ENCODE data around the gene DCAKD. TPM values are rescaled to one million over a fixed set of nuclear protein-coding genes. Genes with fewer than 3 reads are reported as not detected.

The DCAKD gene
- total and polyA plus RNA-seq, 2 donors (not counting 3 experiments of a cell fraction or from before 2014, with no cell fraction given), result 30.8 to 36.5 TPM

GRCh38 chr17:45070809-45071208 lies 19.4 kb upstream of the DCAKD start:
- BruUV-seq (replicated peaks), result no TSS peak
- TF ChIP-seq MAX (IDR thresholded peaks at IDR 0.05; ENCODE audit: insufficient read depth, insufficient read length) (no peak), POLR2A (IDR thresholded peaks at IDR 0.05; ENCODE audit: low read depth, low read length) (no peak), CTCF (IDR thresholded peaks at IDR 0.05; ENCODE audit: extremely low read depth in 1 of 2, insufficient read depth in 1 of 2, low read depth in 1 of 2, low read length in 2 of 2) (no peak), GATA2 (IDR thresholded peaks at IDR 0.05; ENCODE audit: insufficient read depth, insufficient read length, low read depth, low read length) (no peak), JUN (IDR thresholded peaks at IDR 0.05; ENCODE audit: borderline replicate concordance, insufficient read depth, insufficient read length, low read depth) (no peak), MYC (IDR thresholded peaks at IDR 0.05; ENCODE audit: low read depth, low read length) (no peak), FOS (IDR thresholded peaks at IDR 0.05; ENCODE audit: borderline replicate concordance, insufficient read depth, low read length) (no peak), POLR2AphosphoS5 (IDR thresholded peaks at IDR 0.05; ENCODE audit: insufficient read depth, low read depth, low read length) (no peak), EZH2 (IDR thresholded peaks at IDR 0.05; ENCODE audit: borderline replicate concordance, low read depth, low read length, severe bottlenecking) (no peak)
- no peaks in the 10 kb centered on the region for H3K9me3 ChIP-seq (replicated peaks; ENCODE audit: control insufficient read depth, insufficient read depth, low read length)
- no peak overlapping the region for H3K4me3 ChIP-seq (replicated peaks in 1 of 3; ENCODE audit: insufficient read depth in 1 of 3, low read depth in 1 of 3, low read length in 3 of 3)
- peak overlapping the region; percentile 34 for H3K27ac ChIP-seq (ENCODE audit: insufficient read depth, low read depth, low read length)
- intact Hi-C loops (cut with micrococcal nuclease), result no loop called here
- FAIRE-seq (peak; percentile 70), DNase-seq (ENCODE audit: low read depth, low spot score) (no peak)
- ChIA-PET POLR2A (no interaction called here), CTCF (interaction anchor here (1.0 to 1.3 kb wide), 2 partner anchors 9 to 13 kb away, joined by 3 to 7 read pairs; partner anchors contain the start of gene NMT1)
- dilution Hi-C loops (cut with MboI; ENCODE audit: extremely low pct_ligation_motif_present, low sequenced_read_pairs), result no loop called here
- no peak overlapping the region for H3K9ac ChIP-seq (replicated peaks; ENCODE audit: extremely low read depth, insufficient read depth, low read length)
- H3K27me3 ChIP-seq (ENCODE audit: control insufficient read depth in 2 of 2, insufficient read depth in 2 of 2, low read length in 2 of 2), result no peaks in the 10 kb centered on the region
- peaks cover 86% of the 10 kb centered on the region for H3K79me2 ChIP-seq (ENCODE audit: control insufficient read depth, insufficient read depth, low read length)
- H2AFZ ChIP-seq (ENCODE audit: low read depth, low read length), result no peak overlapping the region
- H3K4me1 ChIP-seq (ENCODE audit: control insufficient read depth, extremely low read depth, insufficient read depth, low read length), result peaks cover 11% of the 10 kb centered on the region
- H3K4me2 ChIP-seq (ENCODE audit: insufficient read depth, low read length), result no peak overlapping the region
- no peaks in the 10 kb centered on the region for H4K20me1 ChIP-seq (replicated peaks; ENCODE audit: control insufficient read depth, extremely low read depth, insufficient read depth, low read length)
- no peaks in the 10 kb centered on the region for H3K9me1 ChIP-seq (replicated peaks; ENCODE audit: control insufficient read depth, extremely low read depth, insufficient read depth, low read length)
- H3K36me3 ChIP-seq (ENCODE audit: control insufficient read depth in 2 of 2, extremely low read depth in 1 of 2, insufficient read depth in 2 of 2, low read length in 2 of 2), result peaks cover 5 to 17% of the 10 kb centered on the region in 2 experiments
